ENCODE results near the gene SLC9A9.

The SLC9A9 gene

GRCh38 chr3:143895805-143896204 is 47.5 kb upstream of the SLC9A9 start:
- Histone ChIP-seq H3K27me3 (replicated peaks; ENCODE audit: insufficient read depth, low read length) (no peaks in the 10 kb centered on the region), H3K4me2 (ENCODE audit: low read depth, low read length) (no peak overlapping the region), H3K9me3 (replicated peaks; ENCODE audit: insufficient read depth, low read length) (no peaks in the 10 kb centered on the region), H3K4me1 (ENCODE audit: low read length) (0 out of 2 replicates have a peak, but pooled peaks cover 3% of the 10 kb centered on the region), H3K9ac (ENCODE audit: low read length) (no peak overlapping the region), H3K27ac (ENCODE audit: low read length) (no peak overlapping the region), H3K4me3 (ENCODE audit: low read length) (no peak overlapping the region), H4K20me1 (ENCODE audit: insufficient read depth, low read length) (no peaks in the 10 kb centered on the region), H3K9me2 (replicated peaks; ENCODE audit: insufficient read depth, low read length) (no peaks in the 10 kb centered on the region), H2AFZ (ENCODE audit: low read length) (no peak overlapping the region), H3F3A (ENCODE audit: insufficient read depth, low read length) (no peaks in the 10 kb centered on the region), H3K36me3 (replicated peaks; ENCODE audit: insufficient read depth, low read length) (no peaks in the 10 kb centered on the region), H3K79me2 (ENCODE audit: low read length) (no peaks in the 10 kb centered on the region)
- TF ChIP-seq EZH2phosphoT487 (IDR thresholded peaks at IDR 0.05; ENCODE audit: low read length) (no peak), CTCF (IDR thresholded peaks at IDR 0.05; ENCODE audit: low read length) (peak; percentile 23; the same call in 1 of the 2 replicates)
- DNase-seq, result peak; percentile 36

GRCh38 chr3:143888846-143889245 is 40.6 kb upstream of the SLC9A9 start:
- H3K4me2 ChIP-seq (ENCODE audit: low read depth, low read length), result no peak overlapping the region
- no peaks in the 10 kb centered on the region for H3F3A ChIP-seq (ENCODE audit: insufficient read depth, low read length)
- no peaks in the 10 kb centered on the region for H3K79me2 ChIP-seq (ENCODE audit: low read length)
- no peaks in the 10 kb centered on the region for H3K9me3 ChIP-seq (replicated peaks; ENCODE audit: insufficient read depth, low read length)
- no peak for TF ChIP-seq CTCF (IDR thresholded peaks at IDR 0.05; ENCODE audit: low read length)
- no peak for TF ChIP-seq EZH2 (optimal IDR thresholded peaks at IDR 0.05; ENCODE audit: low read depth, low read length)
- TF ChIP-seq EZH2phosphoT487 (IDR thresholded peaks at IDR 0.05; ENCODE audit: low read length), result no peak
- H3K27me3 ChIP-seq (replicated peaks; ENCODE audit: insufficient read depth, low read length), result no peaks in the 10 kb centered on the region
- no peaks in the 10 kb centered on the region for H3K36me3 ChIP-seq (replicated peaks; ENCODE audit: insufficient read depth, low read length)
- no peaks in the 10 kb centered on the region for H4K20me1 ChIP-seq (ENCODE audit: insufficient read depth, low read length)
- no peak overlapping the region for H3K9ac ChIP-seq (ENCODE audit: low read length)
- H3K4me3 ChIP-seq (ENCODE audit: low read length), result no peak overlapping the region
- H3K4me1 ChIP-seq (ENCODE audit: low read length), result 0 out of 2 replicates have a peak, but pooled peaks cover 5% of the 10 kb centered on the region
- H3K9me2 ChIP-seq (replicated peaks; ENCODE audit: insufficient read depth, low read length), result no peaks in the 10 kb centered on the region
- no peak overlapping the region for H3K27ac ChIP-seq (ENCODE audit: low read length)
- no peak for DNase-seq
- no peak overlapping the region for H2AFZ ChIP-seq (ENCODE audit: low read length)

- DNase-seq, result no peak
- no peaks in the 10 kb centered on the region for H4K20me1 ChIP-seq (ENCODE audit: insufficient read depth, low read length)
- H3K27me3 ChIP-seq (replicated peaks; ENCODE audit: insufficient read depth, low read length), result no peaks in the 10 kb centered on the region
- no peaks in the 10 kb centered on the region for H3K79me2 ChIP-seq (ENCODE audit: low read length)
- no peaks in the 10 kb centered on the region for H3K9me3 ChIP-seq (replicated peaks; ENCODE audit: insufficient read depth, low read length)
- 0 out of 2 replicates have a peak, but pooled peaks cover 5% of the 10 kb centered on the region for H3K4me1 ChIP-seq (ENCODE audit: low read length)
- H3F3A ChIP-seq (ENCODE audit: insufficient read depth, low read length), result no peaks in the 10 kb centered on the region
- no peak overlapping the region for H3K9ac ChIP-seq (ENCODE audit: low read length)
- no peak overlapping the region for H3K27ac ChIP-seq (ENCODE audit: low read length)
- H3K4me3 ChIP-seq (ENCODE audit: low read length), result no peak overlapping the region
- TF ChIP-seq EZH2phosphoT487 (IDR thresholded peaks at IDR 0.05; ENCODE audit: low read length) (no peak), EZH2 (optimal IDR thresholded peaks at IDR 0.05; ENCODE audit: low read depth, low read length) (no peak), CTCF (IDR thresholded peaks at IDR 0.05; ENCODE audit: low read length) (no peak)
- H3K36me3 ChIP-seq (replicated peaks; ENCODE audit: insufficient read depth, low read length), result no peaks in the 10 kb centered on the region
- H3K4me2 ChIP-seq (ENCODE audit: low read depth, low read length), result no peak overlapping the region
- H3K9me2 ChIP-seq (replicated peaks; ENCODE audit: insufficient read depth, low read length), result no peaks in the 10 kb centered on the region
- no peak overlapping the region for H2AFZ ChIP-seq (ENCODE audit: low read length)
Measured at GRCh38 chr3:143888166-143888565, 39.9 kb upstream of the SLC9A9 start.
